ENCODE data around the gene KBTBD12. TPM values are rescaled to one million over a fixed set of nuclear protein-coding genes. Genes with fewer than 3 reads are reported as not detected.

The KBTBD12 gene
- total and polyA plus RNA-seq, 2 donors (not counting 3 experiments of a cell fraction or from before 2014, with no cell fraction given) = not detected

GRCh38 chr3:127867986-127868385, 47.0 kb upstream of the KBTBD12 start:
- intact Hi-C loops (cut with micrococcal nuclease) (no loop called here), dilution Hi-C loops (cut with MboI; ENCODE audit: extremely low pct_ligation_motif_present, low sequenced_read_pairs) (no loop called here)
- ChIA-PET CTCF (no interaction called here), POLR2A (no interaction called here)
- Histone ChIP-seq H3K9me3 (replicated peaks; ENCODE audit: control insufficient read depth, insufficient read depth, low read length) (no peaks in the 10 kb centered on the region), H3K36me3 (ENCODE audit: control insufficient read depth in 2 of 2, extremely low read depth in 1 of 2, insufficient read depth in 2 of 2, low read length in 2 of 2) (no peaks in the 10 kb centered on the region), H3K9ac (replicated peaks; ENCODE audit: extremely low read depth, insufficient read depth, low read length) (no peak overlapping the region), H3K4me3 (replicated peaks in 1 of 3; ENCODE audit: insufficient read depth in 1 of 3, low read depth in 1 of 3, low read length in 3 of 3) (no peak overlapping the region), H2AFZ (ENCODE audit: low read depth, low read length) (no peak overlapping the region), H3K27me3 (ENCODE audit: control insufficient read depth in 2 of 2, insufficient read depth in 2 of 2, low read length in 2 of 2) (peaks cover 14 to 24% of the 10 kb centered on the region in 2 experiments), H3K79me2 (ENCODE audit: control insufficient read depth, insufficient read depth, low read length) (no peaks in the 10 kb centered on the region), H4K20me1 (replicated peaks; ENCODE audit: control insufficient read depth, extremely low read depth, insufficient read depth, low read length) (no peaks in the 10 kb centered on the region), H3K4me2 (ENCODE audit: insufficient read depth, low read length) (no peak overlapping the region), H3K9me1 (replicated peaks; ENCODE audit: control insufficient read depth, extremely low read depth, insufficient read depth, low read length) (no peaks in the 10 kb centered on the region), H3K4me1 (ENCODE audit: control insufficient read depth, extremely low read depth, insufficient read depth, low read length) (no peaks in the 10 kb centered on the region), H3K27ac (ENCODE audit: insufficient read depth, low read depth, low read length) (no peak overlapping the region)
- FAIRE-seq = no peak
- BruUV-seq (replicated peaks) = no TSS peak
- DNase-seq (ENCODE audit: low read depth, low spot score) = no peak
- TF ChIP-seq POLR2AphosphoS5 (IDR thresholded peaks at IDR 0.05; ENCODE audit: insufficient read depth, low read depth, low read length) = no peak
- no peak for TF ChIP-seq JUN (IDR thresholded peaks at IDR 0.05; ENCODE audit: borderline replicate concordance, insufficient read depth, insufficient read length, low read depth)
- no peak for TF ChIP-seq EZH2 (IDR thresholded peaks at IDR 0.05; ENCODE audit: borderline replicate concordance, low read depth, low read length, severe bottlenecking)
- TF ChIP-seq CTCF (IDR thresholded peaks at IDR 0.05; ENCODE audit: extremely low read depth in 1 of 2, insufficient read depth in 1 of 2, low read depth in 1 of 2, low read length in 2 of 2) = no peak
- no peak for TF ChIP-seq MAX (IDR thresholded peaks at IDR 0.05; ENCODE audit: insufficient read depth, insufficient read length)
- TF ChIP-seq POLR2A (IDR thresholded peaks at IDR 0.05; ENCODE audit: low read depth, low read length) = no peak
- TF ChIP-seq GATA2 (IDR thresholded peaks at IDR 0.05; ENCODE audit: insufficient read depth, insufficient read length, low read depth, low read length) = no peak
- TF ChIP-seq FOS (IDR thresholded peaks at IDR 0.05; ENCODE audit: borderline replicate concordance, insufficient read depth, low read length) = no peak
- no peak for TF ChIP-seq MYC (IDR thresholded peaks at IDR 0.05; ENCODE audit: low read depth, low read length)
